ENCODE measurements around the gene PIEZO2.
"Not testable (repeated sequence)": the region's sequence is repeated elsewhere in the genome, so short reads cannot be mapped to it uniquely, and the experiment has no call there.

DNA sequence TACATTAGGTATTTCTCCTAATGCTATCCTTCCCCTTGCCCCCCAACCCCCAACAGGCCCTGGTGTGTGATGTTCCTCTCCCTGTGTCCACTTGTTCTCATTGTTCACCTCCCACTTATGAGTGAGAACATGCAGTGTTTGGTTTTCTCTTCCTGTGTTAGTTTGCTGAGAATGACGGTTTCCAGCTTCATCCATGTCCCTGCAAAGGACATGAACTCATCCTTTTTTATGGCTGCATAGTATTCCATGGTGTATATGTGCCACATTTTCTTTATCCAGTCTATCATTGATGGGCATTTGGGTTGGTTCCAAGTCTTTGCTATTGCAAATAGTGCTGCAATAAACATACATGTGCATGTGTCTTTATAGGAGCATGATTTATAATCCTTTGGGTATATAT lies 32.3 kb upstream of the PIEZO2 start:
- TF ChIP-seq, protein P1, sequence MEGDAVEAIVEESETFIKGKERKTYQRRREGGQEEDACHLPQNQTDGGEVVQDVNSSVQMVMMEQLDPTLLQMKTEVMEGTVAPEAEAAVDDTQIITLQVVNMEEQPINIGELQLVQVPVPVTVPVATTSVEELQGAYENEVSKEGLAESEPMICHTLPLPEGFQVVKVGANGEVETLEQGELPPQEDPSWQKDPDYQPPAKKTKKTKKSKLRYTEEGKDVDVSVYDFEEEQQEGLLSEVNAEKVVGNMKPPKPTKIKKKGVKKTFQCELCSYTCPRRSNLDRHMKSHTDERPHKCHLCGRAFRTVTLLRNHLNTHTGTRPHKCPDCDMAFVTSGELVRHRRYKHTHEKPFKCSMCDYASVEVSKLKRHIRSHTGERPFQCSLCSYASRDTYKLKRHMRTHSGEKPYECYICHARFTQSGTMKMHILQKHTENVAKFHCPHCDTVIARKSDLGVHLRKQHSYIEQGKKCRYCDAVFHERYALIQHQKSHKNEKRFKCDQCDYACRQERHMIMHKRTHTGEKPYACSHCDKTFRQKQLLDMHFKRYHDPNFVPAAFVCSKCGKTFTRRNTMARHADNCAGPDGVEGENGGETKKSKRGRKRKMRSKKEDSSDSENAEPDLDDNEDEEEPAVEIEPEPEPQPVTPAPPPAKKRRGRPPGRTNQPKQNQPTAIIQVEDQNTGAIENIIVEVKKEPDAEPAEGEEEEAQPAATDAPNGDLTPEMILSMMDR (IDR thresholded peaks at IDR 0.05) = not testable (repeated sequence)
- TF ChIP-seq POLR2A (IDR thresholded peaks at IDR 0.05) = not testable (repeated sequence)

Data from breast epithelium (tissue), 3 donors.